HFFc6 (cell line): ENCODE data around the gene JAZF1. TPM values are rescaled to one million over a fixed set of nuclear protein-coding genes. Genes with fewer than 3 reads are reported as not detected.

Experiments used
- DNase-seq: peaks from one replicate; pipeline ENCODE4 v3.0.0-alpha.2; 2018
- H3K27ac Mint-ChIP-seq: 2 replicates; pipeline ENCODE4 v1.8.0; 2020; ENCODE audit warnings: mild to moderate bottlenecking, mixed read lengths
- H3K27me3 Mint-ChIP-seq: 2 replicates; pipeline ENCODE4 v1.8.0; 2021; ENCODE audit warnings: mild to moderate bottlenecking, moderate library complexity, mixed read lengths; ENCODE audit not compliant: insufficient read depth
- H3K36me3 Mint-ChIP-seq: 2 replicates; pipeline ENCODE4 v1.8.0; 2021; ENCODE audit warnings: low read depth, mixed read lengths
- H3K4me1 Mint-ChIP-seq: 2 replicates; pipeline ENCODE4 v1.8.0; 2020; ENCODE audit warnings: low read depth, mixed read lengths
- H3K4me3 Mint-ChIP-seq: 2 replicates; pipeline ENCODE4 v1.8.0; 2020; ENCODE audit warnings: mild to moderate bottlenecking, moderate library complexity, mixed read lengths
- H3K9me3 Mint-ChIP-seq: 2 replicates; pipeline ENCODE4 v1.8.0; 2020; ENCODE audit warnings: mild to moderate bottlenecking, mixed read lengths
- CTCF ChIP-seq: fragments of 200-600 bp; sonication (generic); IDR thresholded peaks from 2 replicates; pipeline ENCODE4 v1.5.0; 2021; ENCODE audit warnings: antibody characterized with exemption, mild to moderate bottlenecking
- total RNA-seq, 6 experiments: library from RNA; stranded (reverse); fragmentation: NEBNext Ultra II Directional; extraction: Animal tissue kit (Norgen Biotek cat#: 25700); gene quantifications; 2 replicates in 1 of 6; 3 replicates in 5 of 6; pipeline ENCODE4 v1.2.3, GENCODE V29; 2021

JAZF1 gene
- total RNA-seq, 6 experiments from 2014 or later: 17.5 to 26.3 (median 21.4) TPM

- peak; percentile 19 for DNase-seq
- Mint-ChIP-seq H3K27me3 (no peaks in the 10 kb centered on the region; the same call in 1 of the 2 replicates), H3K27ac (peak overlapping the region; percentile 79), H3K4me3 (peak overlapping the region; percentile 82), H3K4me1 (peaks cover 59% of the 10 kb centered on the region), H3K36me3 (peaks cover 17% of the 10 kb centered on the region), H3K9me3 (no peaks in the 10 kb centered on the region)
- TF ChIP-seq CTCF: no peak
Measured at GRCh38 chr7:28166982-28167715, 13.4 kb downstream of the JAZF1 start.

- H3K9me3 Mint-ChIP-seq: no peaks in the 10 kb centered on the region
- peaks cover 17% of the 10 kb centered on the region for H3K36me3 Mint-ChIP-seq
- H3K27ac Mint-ChIP-seq: peak overlapping the region; percentile 79
- DNase-seq: peak; percentile 80
- H3K27me3 Mint-ChIP-seq: no peaks in the 10 kb centered on the region; the same call in 1 of the 2 replicates
- TF ChIP-seq CTCF: no peak
- peak overlapping the region; percentile 82 for H3K4me3 Mint-ChIP-seq
- H3K4me1 Mint-ChIP-seq: peaks cover 56% of the 10 kb centered on the region
Measured at GRCh38 chr7:28165961-28166955, 14.3 kb downstream of the JAZF1 start.

DNA sequence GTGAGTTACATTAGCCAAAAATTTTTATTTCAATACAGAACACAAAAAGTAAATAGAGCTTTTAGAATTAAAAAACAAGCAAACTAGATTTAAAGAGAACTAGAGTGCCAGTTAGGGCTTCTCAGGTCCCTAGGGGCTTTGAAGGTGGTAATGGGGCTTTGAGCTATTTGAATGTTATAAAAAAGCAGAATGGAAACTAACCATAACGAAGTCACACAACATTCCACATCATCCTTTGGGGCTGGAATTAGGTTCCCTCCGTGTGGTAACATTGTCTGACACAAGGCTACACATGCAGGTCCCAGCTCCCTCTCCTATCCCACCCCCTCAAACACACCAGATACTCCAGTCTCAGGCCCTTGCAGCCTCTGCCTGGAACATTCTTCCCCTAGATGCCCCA lies 15.3 kb downstream of the JAZF1 start:
- H3K27me3 Mint-ChIP-seq: no peaks in the 10 kb centered on the region; the same call in 1 of the 2 replicates
- peak overlapping the region; percentile 48 for H3K4me3 Mint-ChIP-seq
- no peak for TF ChIP-seq CTCF
- no peak for DNase-seq
- H3K36me3 Mint-ChIP-seq: peaks cover 18% of the 10 kb centered on the region
- H3K27ac Mint-ChIP-seq: peak overlapping the region; percentile 79
- no peaks in the 10 kb centered on the region for H3K9me3 Mint-ChIP-seq
- H3K4me1 Mint-ChIP-seq: peaks cover 66% of the 10 kb centered on the region

- Mint-ChIP-seq H3K9me3 (no peaks in the 10 kb centered on the region), H3K4me1 (peaks cover 73% of the 10 kb centered on the region), H3K4me3 (no peak overlapping the region), H3K36me3 (peaks cover 32% of the 10 kb centered on the region), H3K27ac (peak overlapping the region; percentile 36; the same call in 1 of the 2 replicates), H3K27me3 (peaks cover 1% of the 10 kb centered on the region)
- DNase-seq: no peak
- TF ChIP-seq CTCF: 0 out of 2 replicates have a peak, but pooled peaks have one; percentile 11
Measured at GRCh38 chr7:28163949-28164348, 16.6 kb downstream of the JAZF1 start.

- Mint-ChIP-seq H3K4me1 (peaks cover 74% of the 10 kb centered on the region), H3K9me3 (no peaks in the 10 kb centered on the region), H3K36me3 (peaks cover 31% of the 10 kb centered on the region), H3K27me3 (peaks cover 1% of the 10 kb centered on the region), H3K27ac (no peak overlapping the region), H3K4me3 (no peak overlapping the region)
- DNase-seq: no peak
- TF ChIP-seq CTCF: no peak
Measured at GRCh38 chr7:28161331-28161730, 19.3 kb downstream of the JAZF1 start.
